NCI-H748 (cell line): ENCODE measurements around the gene ZC3H8.
A peak's percentile ranks its signal among the peaks of the same experiment; 100 is the strongest.
"Not testable (repeated sequence)": the region's sequence is repeated elsewhere in the genome, so short reads cannot be mapped to it uniquely, and the experiment has no call there.

Experiments used
- DNase-seq: peaks from one replicate; lab custom pipeline; 2025; ENCODE audit not compliant: unreplicated experiment; lab: John Stamatoyannopoulos, UW

Gene ZC3H8

GRCh38 chr2:112259509-112260294 is 4.9 kb upstream of the ZC3H8 start:
- peak; percentile 76 for DNase-seq

- DNase-seq = no peak
Measured at GRCh38 chr2:112257575-112257974, 2.7 kb upstream of the ZC3H8 start.

GRCh38 chr2:112256654-112257053 is 1.8 kb upstream of the ZC3H8 start:
- no peak for DNase-seq

GRCh38 chr2:112255875-112256274 is 1.0 kb upstream of the ZC3H8 start:
- no peak for DNase-seq

- peak; percentile 5 for DNase-seq
Measured at GRCh38 chr2:112253261-112253815, 1.5 kb downstream of the ZC3H8 start.

- no peak for DNase-seq
Measured at GRCh38 chr2:112251271-112251670, 3.6 kb downstream of the ZC3H8 start.

- DNase-seq = no peak
Measured at GRCh38 chr2:112244854-112245253, 10.0 kb downstream of the ZC3H8 start.

- DNase-seq = no peak
Measured at GRCh38 chr2:112243233-112243632, 11.6 kb downstream of the ZC3H8 start.

GRCh38 chr2:112242384-112242783 is 12.5 kb downstream of the ZC3H8 start:
- no peak for DNase-seq

GRCh38 chr2:112239862-112240261 is 15.0 kb downstream of the ZC3H8 start:
- DNase-seq = no peak

- DNase-seq = no peak
Measured at GRCh38 chr2:112230371-112230770, 24.5 kb downstream of the ZC3H8 start.

GRCh38 chr2:112229348-112229747 is 25.5 kb downstream of the ZC3H8 start:
- no peak for DNase-seq

- no peak for DNase-seq
Measured at GRCh38 chr2:112220831-112221230, 34.0 kb downstream of the ZC3H8 start.

GRCh38 chr2:112220186-112220585 is 34.7 kb downstream of the ZC3H8 start:
- no peak for DNase-seq

GRCh38 chr2:112217854-112218253 is 37.0 kb downstream of the ZC3H8 start:
- DNase-seq = no peak

GRCh38 chr2:112216167-112216566 is 38.7 kb downstream of the ZC3H8 start:
- no peak for DNase-seq

GRCh38 chr2:112207905-112208304 is 46.9 kb downstream of the ZC3H8 start:
- not testable (repeated sequence) for DNase-seq

GRCh38 chr2:112204411-112204810 is 50.4 kb downstream of the ZC3H8 start:
- DNase-seq = peak; percentile 6

- no peak for DNase-seq
Measured at GRCh38 chr2:112201696-112202430, 53.0 kb downstream of the ZC3H8 start.

GRCh38 chr2:112199188-112199587 is 55.7 kb downstream of the ZC3H8 start:
- DNase-seq = no peak

GRCh38 chr2:112198780-112199179 is 56.1 kb downstream of the ZC3H8 start:
- no peak for DNase-seq

GRCh38 chr2:112197868-112198267 is 57.0 kb downstream of the ZC3H8 start:
- DNase-seq = no peak
